GM12878 (cell line): ENCODE measurements around the gene GRM7.

ENCODE experiments used
- BHLHE40 ChIP-seq, 2 experiments: fragments of 450-650 bp in 1 of 2; IDR thresholded peaks; 2 replicates each; pipeline ENCODE4 v1.6.1; 2011 to 2017; ENCODE audit warnings: low read depth in 2 of 2, borderline replicate concordance in 1 of 2, improper control_type of control experiment in 1 of 2, low read length in 1 of 2, mild to moderate bottlenecking in 1 of 2
- EP300 ChIP-seq, 2 experiments: fragments of 150-350 bp in 1 of 2; IDR thresholded peaks; 2 replicates each; pipeline ENCODE4 v1.6.1; 2011 to 2012; ENCODE audit warnings: low read depth in 2 of 2, low read length in 2 of 2, borderline replicate concordance in 1 of 2, improper control_type of control experiment in 1 of 2, inconsistent platforms in 1 of 2; ENCODE audit not compliant: control insufficient read depth in 1 of 2
- POLR2A ChIP-seq: IDR thresholded peaks from 2 replicates; pipeline ENCODE4 v1.6.1; 2011; ENCODE audit warnings: low read depth, mild to moderate bottlenecking, low read length
- POLR2AphosphoS2 ChIP-seq: IDR thresholded peaks from 2 replicates; pipeline ENCODE4 v1.6.1; 2011; ENCODE audit warnings: low read depth, mild to moderate bottlenecking, low read length, improper control_type of control experiment, moderate library complexity
- RFX5 ChIP-seq: IDR thresholded peaks from 2 replicates; pipeline ENCODE4 v1.6.1; 2011; ENCODE audit warnings: low read depth, low read length, improper control_type of control experiment
- SMARCA5 ChIP-seq: fragments of 450-650 bp; IDR thresholded peaks from 2 replicates; pipeline ENCODE4 v1.6.1; 2017; ENCODE audit warnings: mild to moderate bottlenecking
- SUPT20H ChIP-seq: IDR thresholded peaks from 2 replicates; pipeline ENCODE4 v1.6.1; 2011; ENCODE audit warnings: low read depth, mild to moderate bottlenecking, low read length, moderate library complexity, borderline replicate concordance; ENCODE audit not compliant: control insufficient read depth
- TF ChIP-seq, protein P1 (sequence below), 3 experiments: IDR thresholded peaks in 2 of 3; conservative IDR thresholded peaks in 1 of 3; 2 replicates each; pipeline ENCODE4 v1.5.1; 2011; ENCODE audit warnings: low read depth in 3 of 3, low read length in 3 of 3, mild to moderate bottlenecking in 3 of 3, control low read depth in 2 of 3, moderate library complexity in 2 of 3, inconsistent platforms in 1 of 3, mixed read lengths in 1 of 3; ENCODE audit not compliant: control insufficient read depth in 2 of 3, insufficient read depth in 1 of 3; ENCODE audit errors: extremely low read depth in 1 of 3
- TF ChIP-seq, protein P2 (sequence below): IDR thresholded peaks from 2 replicates; pipeline ENCODE4 v1.6.1; 2012; ENCODE audit warnings: low read depth, low read length, improper control_type of control experiment
- TF ChIP-seq, protein P3 (sequence below): fragments of 450-650 bp; formaldehyde crosslinking; IDR thresholded peaks from 2 replicates; pipeline ENCODE4 v1.4.0; 2020; ENCODE audit warnings: mild to moderate bottlenecking, moderate library complexity
- TF ChIP-seq, protein P4 (sequence below): IDR thresholded peaks from 2 replicates; pipeline ENCODE4 v1.6.1; 2011; ENCODE audit warnings: low read depth, mild to moderate bottlenecking, low read length, moderate library complexity, borderline replicate concordance; ENCODE audit errors: extremely low read depth

DNA sequence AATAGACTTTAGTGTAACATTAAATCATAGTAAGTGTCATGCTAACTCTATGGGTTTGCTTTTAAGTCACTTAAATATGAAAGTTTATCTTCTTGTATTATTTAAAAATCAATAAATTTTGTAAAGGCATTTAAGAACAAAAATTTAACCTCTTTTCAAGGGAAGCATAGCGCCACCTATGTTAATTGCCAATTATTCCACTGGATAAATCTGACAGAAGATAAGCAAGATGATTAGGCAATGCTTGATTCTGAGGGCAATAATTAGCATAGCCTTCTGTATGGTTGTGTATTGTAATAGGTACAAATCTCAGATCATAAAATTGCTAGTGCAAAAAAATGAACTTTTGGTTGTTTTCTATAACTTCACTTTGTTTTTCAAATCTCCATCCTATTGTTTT is 560.1 kb downstream of the GRM7 start:
- no peak for TF ChIP-seq RFX5
- TF ChIP-seq SUPT20H: no peak
- TF ChIP-seq, protein P1, sequence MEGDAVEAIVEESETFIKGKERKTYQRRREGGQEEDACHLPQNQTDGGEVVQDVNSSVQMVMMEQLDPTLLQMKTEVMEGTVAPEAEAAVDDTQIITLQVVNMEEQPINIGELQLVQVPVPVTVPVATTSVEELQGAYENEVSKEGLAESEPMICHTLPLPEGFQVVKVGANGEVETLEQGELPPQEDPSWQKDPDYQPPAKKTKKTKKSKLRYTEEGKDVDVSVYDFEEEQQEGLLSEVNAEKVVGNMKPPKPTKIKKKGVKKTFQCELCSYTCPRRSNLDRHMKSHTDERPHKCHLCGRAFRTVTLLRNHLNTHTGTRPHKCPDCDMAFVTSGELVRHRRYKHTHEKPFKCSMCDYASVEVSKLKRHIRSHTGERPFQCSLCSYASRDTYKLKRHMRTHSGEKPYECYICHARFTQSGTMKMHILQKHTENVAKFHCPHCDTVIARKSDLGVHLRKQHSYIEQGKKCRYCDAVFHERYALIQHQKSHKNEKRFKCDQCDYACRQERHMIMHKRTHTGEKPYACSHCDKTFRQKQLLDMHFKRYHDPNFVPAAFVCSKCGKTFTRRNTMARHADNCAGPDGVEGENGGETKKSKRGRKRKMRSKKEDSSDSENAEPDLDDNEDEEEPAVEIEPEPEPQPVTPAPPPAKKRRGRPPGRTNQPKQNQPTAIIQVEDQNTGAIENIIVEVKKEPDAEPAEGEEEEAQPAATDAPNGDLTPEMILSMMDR (IDR thresholded peaks at IDR 0.05 in 2 of 3, conservative IDR thresholded peaks at IDR 0.05 in 1 of 3; ENCODE audit: control insufficient read depth in 2 of 3, extremely low read depth in 1 of 3, insufficient read depth in 1 of 3, low read depth in 3 of 3, low read length in 3 of 3): no peak; a peak in 1 of 6 replicates
- no peak for TF ChIP-seq POLR2A
- TF ChIP-seq, protein P2, sequence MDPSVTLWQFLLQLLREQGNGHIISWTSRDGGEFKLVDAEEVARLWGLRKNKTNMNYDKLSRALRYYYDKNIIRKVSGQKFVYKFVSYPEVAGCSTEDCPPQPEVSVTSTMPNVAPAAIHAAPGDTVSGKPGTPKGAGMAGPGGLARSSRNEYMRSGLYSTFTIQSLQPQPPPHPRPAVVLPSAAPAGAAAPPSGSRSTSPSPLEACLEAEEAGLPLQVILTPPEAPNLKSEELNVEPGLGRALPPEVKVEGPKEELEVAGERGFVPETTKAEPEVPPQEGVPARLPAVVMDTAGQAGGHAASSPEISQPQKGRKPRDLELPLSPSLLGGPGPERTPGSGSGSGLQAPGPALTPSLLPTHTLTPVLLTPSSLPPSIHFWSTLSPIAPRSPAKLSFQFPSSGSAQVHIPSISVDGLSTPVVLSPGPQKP: no peak
- TF ChIP-seq BHLHE40 (IDR thresholded peaks at IDR 0.05; ENCODE audit: borderline replicate concordance in 1 of 2, low read depth in 2 of 2, low read length in 1 of 2): no peak
- TF ChIP-seq, protein P3, sequence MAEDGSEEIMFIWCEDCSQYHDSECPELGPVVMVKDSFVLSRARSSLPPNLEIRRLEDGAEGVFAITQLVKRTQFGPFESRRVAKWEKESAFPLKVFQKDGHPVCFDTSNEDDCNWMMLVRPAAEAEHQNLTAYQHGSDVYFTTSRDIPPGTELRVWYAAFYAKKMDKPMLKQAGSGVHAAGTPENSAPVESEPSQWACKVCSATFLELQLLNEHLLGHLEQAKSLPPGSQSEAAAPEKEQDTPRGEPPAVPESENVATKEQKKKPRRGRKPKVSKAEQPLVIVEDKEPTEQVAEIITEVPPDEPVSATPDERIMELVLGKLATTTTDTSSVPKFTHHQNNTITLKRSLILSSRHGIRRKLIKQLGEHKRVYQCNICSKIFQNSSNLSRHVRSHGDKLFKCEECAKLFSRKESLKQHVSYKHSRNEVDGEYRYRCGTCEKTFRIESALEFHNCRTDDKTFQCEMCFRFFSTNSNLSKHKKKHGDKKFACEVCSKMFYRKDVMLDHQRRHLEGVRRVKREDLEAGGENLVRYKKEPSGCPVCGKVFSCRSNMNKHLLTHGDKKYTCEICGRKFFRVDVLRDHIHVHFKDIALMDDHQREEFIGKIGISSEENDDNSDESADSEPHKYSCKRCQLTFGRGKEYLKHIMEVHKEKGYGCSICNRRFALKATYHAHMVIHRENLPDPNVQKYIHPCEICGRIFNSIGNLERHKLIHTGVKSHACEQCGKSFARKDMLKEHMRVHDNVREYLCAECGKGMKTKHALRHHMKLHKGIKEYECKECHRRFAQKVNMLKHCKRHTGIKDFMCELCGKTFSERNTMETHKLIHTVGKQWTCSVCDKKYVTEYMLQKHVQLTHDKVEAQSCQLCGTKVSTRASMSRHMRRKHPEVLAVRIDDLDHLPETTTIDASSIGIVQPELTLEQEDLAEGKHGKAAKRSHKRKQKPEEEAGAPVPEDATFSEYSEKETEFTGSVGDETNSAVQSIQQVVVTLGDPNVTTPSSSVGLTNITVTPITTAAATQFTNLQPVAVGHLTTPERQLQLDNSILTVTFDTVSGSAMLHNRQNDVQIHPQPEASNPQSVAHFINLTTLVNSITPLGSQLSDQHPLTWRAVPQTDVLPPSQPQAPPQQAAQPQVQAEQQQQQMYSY: no peak
- no peak for TF ChIP-seq EP300 (IDR thresholded peaks at IDR 0.05; ENCODE audit: borderline replicate concordance in 1 of 2, control insufficient read depth in 1 of 2, low read depth in 2 of 2, low read length in 2 of 2)
- TF ChIP-seq, protein P4, sequence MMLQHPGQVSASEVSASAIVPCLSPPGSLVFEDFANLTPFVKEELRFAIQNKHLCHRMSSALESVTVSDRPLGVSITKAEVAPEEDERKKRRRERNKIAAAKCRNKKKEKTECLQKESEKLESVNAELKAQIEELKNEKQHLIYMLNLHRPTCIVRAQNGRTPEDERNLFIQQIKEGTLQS: no peak
- TF ChIP-seq SMARCA5: no peak
- no peak for TF ChIP-seq POLR2AphosphoS2
